PC-3 (cell line): ENCODE data around the gene CD248.

Experiments
- CTCF ChIP-seq: fragments of 300-600 bp; sonication (generic); conservative IDR thresholded peaks from 2 replicates; pipeline ENCODE4 v1.5.1; 2017; ENCODE audit warnings: antibody characterized with exemption, low read depth, mild to moderate bottlenecking, low read length
- EZH2 ChIP-seq: fragments of 300-600 bp; sonication (generic); IDR thresholded peaks from one replicate; pipeline ENCODE4 v1.6.1; 2017; ENCODE audit warnings: antibody characterized with exemption, mild to moderate bottlenecking, low read length; ENCODE audit not compliant: unreplicated experiment
- EZH2phosphoT487 ChIP-seq: fragments of 300-600 bp; sonication (generic); IDR thresholded peaks from 2 replicates; pipeline ENCODE4 v1.6.1; 2018; ENCODE audit warnings: mild to moderate bottlenecking, antibody characterized with exemption, low read length, borderline replicate concordance

GRCh38 chr11:66287211-66287888, 29.5 kb downstream of the CD248 start:
- no peak for TF ChIP-seq CTCF
- TF ChIP-seq EZH2: no peak
- no peak for TF ChIP-seq EZH2phosphoT487
